ENCODE results near the gene NTRK3.
"Not testable (repeated sequence)": the region's sequence is repeated elsewhere in the genome, so short reads cannot be mapped to it uniquely, and the experiment has no call there.

Gene NTRK3

GRCh38 chr15:87860743-87861142, 395.8 kb downstream of the NTRK3 start:
- DNase-seq: no peak

GRCh38 chr15:87858651-87859050, 397.9 kb downstream of the NTRK3 start:
- DNase-seq: no peak

GRCh38 chr15:87851497-87851896, 405.0 kb downstream of the NTRK3 start:
- DNase-seq: no peak

GRCh38 chr15:87850916-87851315, 405.6 kb downstream of the NTRK3 start:
- DNase-seq: no peak

GRCh38 chr15:87849181-87849580, 407.4 kb downstream of the NTRK3 start:
- no peak for DNase-seq

GRCh38 chr15:87848012-87848411, 408.5 kb downstream of the NTRK3 start:
- DNase-seq: no peak

GRCh38 chr15:87846746-87847145, 409.8 kb downstream of the NTRK3 start:
- DNase-seq: no peak

- no peak for DNase-seq
Measured at GRCh38 chr15:87843312-87843711, 413.2 kb downstream of the NTRK3 start.

GRCh38 chr15:87841426-87841998, 415.0 kb downstream of the NTRK3 start:
- no peak for DNase-seq

- DNase-seq: not testable (repeated sequence)
Measured at GRCh38 chr15:87835830-87836229, 420.7 kb downstream of the NTRK3 start.

GRCh38 chr15:87833333-87833732, 423.2 kb downstream of the NTRK3 start:
- DNase-seq: not testable (repeated sequence)

GRCh38 chr15:87829332-87830050, 427.0 kb downstream of the NTRK3 start:
- no peak for DNase-seq

- DNase-seq: no peak
Measured at GRCh38 chr15:87828608-87829007, 427.9 kb downstream of the NTRK3 start.

- DNase-seq: no peak
Measured at GRCh38 chr15:87827131-87827530, 429.4 kb downstream of the NTRK3 start.

GRCh38 chr15:87826119-87826747, 430.3 kb downstream of the NTRK3 start:
- DNase-seq: no peak

GRCh38 chr15:87818756-87819155, 437.8 kb downstream of the NTRK3 start:
- no peak for DNase-seq

- no peak for DNase-seq
Measured at GRCh38 chr15:87817553-87817952, 439.0 kb downstream of the NTRK3 start.

- no peak for DNase-seq
Measured at GRCh38 chr15:87816811-87817210, 439.7 kb downstream of the NTRK3 start.

- DNase-seq: no peak
Measured at GRCh38 chr15:87816016-87816415, 440.5 kb downstream of the NTRK3 start.

Data from GDM1 (cell line).